Fibroblast of lung (primary cell): ENCODE data around the gene RBM33. TPM values are rescaled to one million over a fixed set of nuclear protein-coding genes. Genes with fewer than 3 reads are reported as not detected.

ENCODE experiments used
- DNase-seq, 2 donors: peaks; one replicate each; pipeline versions ENCODE4 v3.0.0 to v3.0.0-alpha.2; 2010; ENCODE audit warnings: low read depth in 2 of 2
- H2AFZ ChIP-seq: 2 replicates; pipeline ENCODE4 v1.5.1; 2012; ENCODE audit warnings: low read length, control low read depth, inconsistent platforms
- H3K27ac ChIP-seq: 2 replicates; pipeline ENCODE4 v1.5.1; 2011; ENCODE audit warnings: low read length, control low read depth; ENCODE audit not compliant: insufficient read depth
- H3K27me3 ChIP-seq: 2 replicates; pipeline ENCODE4 v1.5.1; 2011; ENCODE audit warnings: mild to moderate bottlenecking, low read length; ENCODE audit not compliant: control insufficient read depth, insufficient read depth
- H3K36me3 ChIP-seq: 2 replicates; pipeline ENCODE4 v1.5.1; 2011; ENCODE audit warnings: low read length; ENCODE audit not compliant: control insufficient read depth, insufficient read depth
- H3K4me1 ChIP-seq: 2 replicates; pipeline ENCODE4 v1.5.1; 2011; ENCODE audit warnings: low read length; ENCODE audit not compliant: control insufficient read depth, insufficient read depth; ENCODE audit errors: extremely low read depth
- H3K4me2 ChIP-seq: 2 replicates; pipeline ENCODE4 v1.5.1; 2011; ENCODE audit warnings: low read length, control low read depth; ENCODE audit not compliant: insufficient read depth; ENCODE audit errors: extremely low read depth
- H3K4me3 ChIP-seq, 4 experiments: fragments of 200-600 bp in 1 of 4; sonication (generic) in 1 of 4; replicated peaks in 1 of 4; 2 replicates each; pipeline ENCODE4 v1.5.1; 2011 to 2016; ENCODE audit warnings: low read length in 4 of 4, low read depth in 3 of 4, mild to moderate bottlenecking in 3 of 4, control low read depth in 2 of 4, inconsistent platforms in 1 of 4, mixed read lengths in 1 of 4; ENCODE audit not compliant: insufficient read depth in 1 of 4; ENCODE audit errors: control extremely low read depth in 1 of 4
- H3K79me2 ChIP-seq: 2 replicates; pipeline ENCODE4 v1.5.1; 2012; ENCODE audit warnings: mild to moderate bottlenecking, low read length, inconsistent platforms; ENCODE audit not compliant: control insufficient read depth, insufficient read depth
- H3K9ac ChIP-seq: 2 replicates; pipeline ENCODE4 v1.5.1; 2011; ENCODE audit warnings: mild to moderate bottlenecking, low read length, control low read depth; ENCODE audit not compliant: insufficient read depth
- H3K9me3 ChIP-seq: 2 replicates; pipeline ENCODE4 v1.5.1; 2012; ENCODE audit warnings: low read depth, low read length; ENCODE audit not compliant: control insufficient read depth, insufficient read depth
- H4K20me1 ChIP-seq: 2 replicates; pipeline ENCODE4 v1.5.1; 2011; ENCODE audit warnings: low read length; ENCODE audit not compliant: control insufficient read depth, insufficient read depth; ENCODE audit errors: extremely low read depth
- CTCF ChIP-seq, 2 donors: IDR thresholded peaks in 1 of 2; conservative IDR thresholded peaks in 1 of 2; 1 replicate in 1 of 2; 2 replicates in 1 of 2; pipeline ENCODE4 v1.5.1; 2011 to 2012; ENCODE audit warnings: low read length in 2 of 2, control low read depth in 1 of 2, inconsistent platforms in 1 of 2, low read depth in 1 of 2, mild to moderate bottlenecking in 1 of 2
- EZH2 ChIP-seq: IDR thresholded peaks from 2 replicates; pipeline ENCODE4 v1.5.1; 2012; ENCODE audit warnings: low read length, control low read depth, mild to moderate bottlenecking; ENCODE audit errors: missing control alignments
- polyA plus RNA-seq, 2 donors: library from polyadenylated mRNA; depleted of rRNA in 1 of 2; stranded (reverse) in 1 of 2; unstranded in 1 of 2; fragments of >200 nt; gene quantifications; 2 replicates each; pipeline ENCODE4 v1.2.1, GENCODE V29; 2011 to 2012; ENCODE audit warnings: missing spikeins in 1 of 2
- total RNA-seq: library from RNA; depleted of rRNA; stranded (reverse); fragments of >200 nt; gene quantifications from 2 replicates; pipeline ENCODE4 v1.2.1, GENCODE V29; 2014

Gene RBM33
- total and polyA plus RNA-seq, 2 donors (not counting 1 experiment from before 2014, with no cell fraction given): 6.9 to 33.2 TPM

GRCh38 chr7:155717010-155717744, 72.7 kb downstream of the RBM33 start:
- Histone ChIP-seq H3K4me2 (no peak overlapping the region), H3K9me3 (no peaks in the 10 kb centered on the region), H2AFZ (no peak overlapping the region), H3K4me3 (no peak overlapping the region), H3K9ac (no peak overlapping the region), H3K27me3 (no peaks in the 10 kb centered on the region), H3K4me1 (no peaks in the 10 kb centered on the region), H4K20me1 (no peaks in the 10 kb centered on the region), H3K79me2 (peaks cover 19% of the 10 kb centered on the region), H3K27ac (no peak overlapping the region), H3K36me3 (peaks cover 4% of the 10 kb centered on the region)
- TF ChIP-seq CTCF (conservative IDR thresholded peaks at IDR 0.05 in 1 of 2, IDR thresholded peaks at IDR 0.05 in 1 of 2; ENCODE audit: low read depth in 1 of 2, low read length in 2 of 2): no peak
- no peak for TF ChIP-seq EZH2
- no peak for DNase-seq

- peaks cover 3% of the 10 kb centered on the region for H3K79me2 ChIP-seq
- TF ChIP-seq EZH2 (no peak), CTCF (conservative IDR thresholded peaks at IDR 0.05 in 1 of 2, IDR thresholded peaks at IDR 0.05 in 1 of 2; ENCODE audit: low read depth in 1 of 2, low read length in 2 of 2) (no peak)
- no peak overlapping the region for H3K4me2 ChIP-seq
- H3K9me3 ChIP-seq: no peaks in the 10 kb centered on the region
- H3K4me3 ChIP-seq: no peak overlapping the region
- no peak overlapping the region for H3K9ac ChIP-seq
- no peaks in the 10 kb centered on the region for H4K20me1 ChIP-seq
- H3K36me3 ChIP-seq: no peaks in the 10 kb centered on the region
- no peak overlapping the region for H3K27ac ChIP-seq
- DNase-seq: no peak
- no peak overlapping the region for H2AFZ ChIP-seq
- no peaks in the 10 kb centered on the region for H3K27me3 ChIP-seq
- H3K4me1 ChIP-seq: no peaks in the 10 kb centered on the region
These were observed 76.6 kb downstream of the RBM33 start for GRCh38 chr7:155721056-155721455.

GRCh38 chr7:155722118-155722517, 77.7 kb downstream of the RBM33 start:
- no peaks in the 10 kb centered on the region for H3K27me3 ChIP-seq
- H3K79me2 ChIP-seq: peaks cover 2% of the 10 kb centered on the region

More at GRCh38 chr7:155722118-155722517, 77.7 kb downstream of the RBM33 start:
- Histone ChIP-seq H3K4me2 (no peak overlapping the region), H3K27ac (no peak overlapping the region), H3K9ac (no peak overlapping the region), H3K4me1 (no peaks in the 10 kb centered on the region), H4K20me1 (no peaks in the 10 kb centered on the region), H3K36me3 (no peaks in the 10 kb centered on the region), H3K9me3 (no peaks in the 10 kb centered on the region), H3K4me3 (no peak overlapping the region), H2AFZ (no peak overlapping the region)
- no peak for TF ChIP-seq CTCF (conservative IDR thresholded peaks at IDR 0.05 in 1 of 2, IDR thresholded peaks at IDR 0.05 in 1 of 2; ENCODE audit: low read depth in 1 of 2, low read length in 2 of 2)
- no peak for TF ChIP-seq EZH2
- no peak for DNase-seq
